H9 (cell line): ENCODE measurements around the gene DACT3. TPM values are rescaled to one million over a fixed set of nuclear protein-coding genes. Genes with fewer than 3 reads are reported as not detected.

Experiments used
- DNase-seq: peaks from one replicate; pipeline ENCODE4 v3.0.0-alpha.2; 2017
- H2AFZ ChIP-seq: one replicate; pipeline ENCODE4 v1.6.1; 2013; ENCODE audit warnings: mild to moderate bottlenecking, low read length, control low read depth, moderate library complexity
- H2AK5ac ChIP-seq: 2 replicates; pipeline ENCODE4 v1.6.1; 2013; ENCODE audit warnings: low read length, control low read depth, mixed read lengths; ENCODE audit not compliant: insufficient read length
- H2BK120ac ChIP-seq: one replicate; pipeline ENCODE4 v1.6.1; 2013; ENCODE audit warnings: low read depth, mild to moderate bottlenecking, low read length, control low read depth, inconsistent platforms; ENCODE audit not compliant: poor library complexity, severe bottlenecking
- H2BK12ac ChIP-seq: 2 replicates; pipeline ENCODE4 v1.6.1; 2013; ENCODE audit warnings: low read length, control low read depth, mixed read lengths, low read depth; ENCODE audit not compliant: insufficient read length
- H2BK15ac ChIP-seq: 2 replicates; pipeline ENCODE4 v1.6.1; 2013; ENCODE audit warnings: low read depth, low read length, control low read depth
- H2BK20ac ChIP-seq: one replicate; pipeline ENCODE4 v1.6.1; 2013; ENCODE audit warnings: low read depth, mild to moderate bottlenecking, low read length, control low read depth, inconsistent platforms; ENCODE audit not compliant: poor library complexity, severe bottlenecking
- H2BK5ac ChIP-seq: 2 replicates; pipeline ENCODE4 v1.6.1; 2013; ENCODE audit warnings: low read length, control low read depth, mixed read lengths; ENCODE audit not compliant: insufficient read length
- H3K14ac ChIP-seq: 2 replicates; pipeline ENCODE4 v1.6.1; 2013; ENCODE audit warnings: low read length, control low read depth; ENCODE audit not compliant: insufficient read depth
- H3K18ac ChIP-seq: 2 replicates; pipeline ENCODE4 v1.6.1; 2013; ENCODE audit warnings: low read depth, mild to moderate bottlenecking, mixed read lengths, low read length, control low read depth; ENCODE audit not compliant: insufficient read length
- H3K23ac ChIP-seq: 2 replicates; pipeline ENCODE4 v1.6.1; 2013; ENCODE audit warnings: low read length, control low read depth, mixed read lengths, low read depth; ENCODE audit not compliant: insufficient read length
- H3K23me2 ChIP-seq: 2 replicates; pipeline ENCODE4 v1.6.1; 2013; ENCODE audit warnings: low read depth, mild to moderate bottlenecking, mixed read lengths, low read length, control low read depth; ENCODE audit not compliant: insufficient read length, poor library complexity, severe bottlenecking
- H3K27ac ChIP-seq: 2 replicates; pipeline ENCODE4 v1.5.1; 2013; ENCODE audit warnings: low read length, control low read depth, mixed read lengths, low read depth; ENCODE audit not compliant: insufficient read length
- H3K27me3 ChIP-seq: 2 replicates; pipeline ENCODE4 v1.6.1; 2013; ENCODE audit warnings: low read length, control low read depth, inconsistent platforms; ENCODE audit not compliant: insufficient read depth
- H3K4ac ChIP-seq: 2 replicates; pipeline ENCODE4 v1.6.1; 2013; ENCODE audit warnings: low read depth, mild to moderate bottlenecking, control low read depth, inconsistent platforms, low read length, moderate library complexity
- H3K4me1 ChIP-seq: 2 replicates; pipeline ENCODE4 v1.6.1; 2013; ENCODE audit warnings: low read length, control low read depth, inconsistent platforms; ENCODE audit not compliant: insufficient read depth
- H3K4me2 ChIP-seq: 2 replicates; pipeline ENCODE4 v1.6.1; 2013; ENCODE audit warnings: low read length, control low read depth, mixed read lengths; ENCODE audit not compliant: insufficient read length, insufficient read depth
- H3K56ac ChIP-seq: 2 replicates; pipeline ENCODE4 v1.6.1; 2013; ENCODE audit warnings: low read depth, mild to moderate bottlenecking, mixed read lengths, low read length, control low read depth; ENCODE audit not compliant: insufficient read length
- H3K79me1 ChIP-seq: 2 replicates; pipeline ENCODE4 v1.6.1; 2013; ENCODE audit warnings: low read depth, mild to moderate bottlenecking, moderate library complexity, low read length, control low read depth, inconsistent platforms; ENCODE audit not compliant: insufficient read depth, poor library complexity, severe bottlenecking
- H3K79me2 ChIP-seq: 2 replicates; pipeline ENCODE4 v1.6.1; 2013; ENCODE audit warnings: low read length, control low read depth, inconsistent platforms; ENCODE audit not compliant: insufficient read depth
- H3K9ac ChIP-seq: 2 replicates; pipeline ENCODE4 v1.6.1; 2013; ENCODE audit warnings: low read length, control low read depth, mixed read lengths; ENCODE audit not compliant: insufficient read length; ENCODE audit errors: extremely low read depth
- H3K9me3 ChIP-seq: one replicate; pipeline ENCODE4 v1.6.1; 2013; ENCODE audit warnings: low read depth, low read length, inconsistent platforms; ENCODE audit not compliant: control insufficient read depth
- H3T11ph ChIP-seq: one replicate; pipeline ENCODE4 v1.6.1; 2013; ENCODE audit warnings: mild to moderate bottlenecking, low read length, control low read depth, inconsistent platforms
- H4K20me1 ChIP-seq: one replicate; pipeline ENCODE4 v1.6.1; 2013; ENCODE audit not compliant: control insufficient read depth, insufficient read length, insufficient read depth
- H4K5ac ChIP-seq: 2 replicates; pipeline ENCODE4 v1.6.1; 2013; ENCODE audit warnings: low read depth, mild to moderate bottlenecking, mixed read lengths, low read length, control low read depth; ENCODE audit not compliant: insufficient read length
- H4K8ac ChIP-seq: replicated peaks from 2 replicates; pipeline ENCODE4 v1.6.1; 2013; ENCODE audit warnings: low read length, control low read depth, mixed read lengths, low read depth; ENCODE audit not compliant: insufficient read length
- H4K91ac ChIP-seq: 2 replicates; pipeline ENCODE4 v1.6.1; 2013; ENCODE audit warnings: low read depth, mild to moderate bottlenecking, moderate library complexity, mixed read lengths, low read length, control low read depth; ENCODE audit not compliant: insufficient read length
- H3K27ac Mint-ChIP-seq, 3 experiments: 2 replicates in 2 of 3; 3 replicates in 1 of 3; pipeline ENCODE4 v1.8.0; 2020 to 2021; ENCODE audit warnings: mixed read lengths in 3 of 3, mild to moderate bottlenecking in 1 of 3, moderate library complexity in 1 of 3
- H3K27me3 Mint-ChIP-seq: 2 replicates; pipeline ENCODE4 v1.8.0; 2021; ENCODE audit warnings: low read depth, mild to moderate bottlenecking, moderate library complexity, mixed read lengths
- H3K36me3 Mint-ChIP-seq, 3 experiments: 2 replicates in 2 of 3; 3 replicates in 1 of 3; pipeline ENCODE4 v1.8.0; 2020 to 2021; ENCODE audit warnings: low read depth in 3 of 3, mixed read lengths in 3 of 3; ENCODE audit not compliant: insufficient read depth in 1 of 3
- H3K4me1 Mint-ChIP-seq, 2 experiments: 2 replicates each; pipeline ENCODE4 v1.8.0; 2020; ENCODE audit warnings: mixed read lengths in 2 of 2
- H3K4me3 Mint-ChIP-seq, 2 experiments: 2 replicates in 1 of 2; 3 replicates in 1 of 2; pipeline ENCODE4 v1.8.0; 2020 to 2021; ENCODE audit warnings: mild to moderate bottlenecking in 2 of 2, mixed read lengths in 2 of 2, moderate library complexity in 1 of 2
- H3K9me3 Mint-ChIP-seq, 2 experiments: 2 replicates in 1 of 2; 3 replicates in 1 of 2; pipeline ENCODE4 v1.8.0; 2020; ENCODE audit warnings: mild to moderate bottlenecking in 2 of 2, mixed read lengths in 2 of 2, moderate library complexity in 1 of 2
- WGBS: extraction: QIAGEN DNeasy Blood & Tissue Kit; methylation state at CpG from one replicate; pipeline ENCODE4 v1.1.7; 2013; ENCODE audit warnings: missing lambda C conversion rate, low lambda C conversion rate, mixed read lengths; ENCODE audit not compliant: insufficient read length; ENCODE audit errors: extremely low coverage; 5-methylcytosine and 5-hydroxymethylcytosine counted together
- total RNA-seq: library from RNA; stranded (reverse); gene quantifications from 2 replicates; pipeline ENCODE4 v1.2.1, GENCODE V29; 2021
- TF ChIP-seq, protein P1 (sequence below): fragments of 200-600 bp; sonication (generic); conservative IDR thresholded peaks from 3 replicates; pipeline ENCODE4 v1.8.0; 2021; ENCODE audit warnings: antibody characterized with exemption, mild to moderate bottlenecking

Gene DACT3
- total RNA-seq, 1 experiment from 2014 or later: 0.87 TPM

- Mint-ChIP-seq H3K27ac (peak overlapping the region in 2 of 3 experiments; percentile 18 to 22; a peak in 3 of 7 replicates), H3K4me3 (no peak overlapping the region), H3K36me3 (peaks cover 28 to 53% (median 52%) of the 10 kb centered on the region in 3 experiments; a peak in 6 of 7 replicates), H3K27me3 (no peaks in the 10 kb centered on the region), H3K4me1 (peaks cover 19 to 31% of the 10 kb centered on the region in 2 experiments), H3K9me3 (no peaks in the 10 kb centered on the region)
- no peak overlapping the region for H2BK12ac ChIP-seq
- no peaks in the 10 kb centered on the region for H3K9me3 ChIP-seq
- TF ChIP-seq, protein P1, sequence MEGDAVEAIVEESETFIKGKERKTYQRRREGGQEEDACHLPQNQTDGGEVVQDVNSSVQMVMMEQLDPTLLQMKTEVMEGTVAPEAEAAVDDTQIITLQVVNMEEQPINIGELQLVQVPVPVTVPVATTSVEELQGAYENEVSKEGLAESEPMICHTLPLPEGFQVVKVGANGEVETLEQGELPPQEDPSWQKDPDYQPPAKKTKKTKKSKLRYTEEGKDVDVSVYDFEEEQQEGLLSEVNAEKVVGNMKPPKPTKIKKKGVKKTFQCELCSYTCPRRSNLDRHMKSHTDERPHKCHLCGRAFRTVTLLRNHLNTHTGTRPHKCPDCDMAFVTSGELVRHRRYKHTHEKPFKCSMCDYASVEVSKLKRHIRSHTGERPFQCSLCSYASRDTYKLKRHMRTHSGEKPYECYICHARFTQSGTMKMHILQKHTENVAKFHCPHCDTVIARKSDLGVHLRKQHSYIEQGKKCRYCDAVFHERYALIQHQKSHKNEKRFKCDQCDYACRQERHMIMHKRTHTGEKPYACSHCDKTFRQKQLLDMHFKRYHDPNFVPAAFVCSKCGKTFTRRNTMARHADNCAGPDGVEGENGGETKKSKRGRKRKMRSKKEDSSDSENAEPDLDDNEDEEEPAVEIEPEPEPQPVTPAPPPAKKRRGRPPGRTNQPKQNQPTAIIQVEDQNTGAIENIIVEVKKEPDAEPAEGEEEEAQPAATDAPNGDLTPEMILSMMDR: no peak
- peaks cover 5% of the 10 kb centered on the region; the same call in 1 of the 2 replicates for H3K79me2 ChIP-seq
- H3K9ac ChIP-seq: no peak overlapping the region
- H4K91ac ChIP-seq: no peak overlapping the region
- no peak overlapping the region for H2BK20ac ChIP-seq
- no peak overlapping the region for H2BK120ac ChIP-seq
- no peak overlapping the region for H3K27ac ChIP-seq
- H3T11ph ChIP-seq: no peak overlapping the region
- H3K4ac ChIP-seq: no peak overlapping the region
- H4K8ac ChIP-seq: no peak overlapping the region
- DNase-seq: no peak
- peaks cover 12% of the 10 kb centered on the region for H3K23me2 ChIP-seq
- H2BK5ac ChIP-seq: no peak overlapping the region
- WGBS: no CpG with 5 or more reads among the region's 11 CpGs
- H3K14ac ChIP-seq: no peak overlapping the region
- no peak overlapping the region for H3K4me2 ChIP-seq
- H2AK5ac ChIP-seq: no peak overlapping the region
- H4K20me1 ChIP-seq: no peaks in the 10 kb centered on the region
- H3K18ac ChIP-seq: no peak overlapping the region
- no peak overlapping the region for H3K56ac ChIP-seq
- no peak overlapping the region for H2BK15ac ChIP-seq
- no peak overlapping the region for H2AFZ ChIP-seq
- no peak overlapping the region for H4K5ac ChIP-seq
- H3K79me1 ChIP-seq: peaks cover 7% of the 10 kb centered on the region
- H3K27me3 ChIP-seq: no peaks in the 10 kb centered on the region
- no peaks in the 10 kb centered on the region for H3K4me1 ChIP-seq
- H3K23ac ChIP-seq: no peak overlapping the region
Observed at GRCh38 chr19:46606019-46606418, 55.0 kb downstream of the DACT3 start.
